Raji (cell line): ENCODE results near the gene MTF2.

Experiments used
- POLR2A ChIP-seq: IDR thresholded peaks from 2 replicates; pipeline ENCODE4 v1.6.1; 2011; ENCODE audit warnings: low read depth, low read length, control low read depth; ENCODE audit not compliant: insufficient read depth

The MTF2 gene

GRCh38 chr1:93078986-93079654 lies at the start of gene MTF2:
TSS of gene MTF2 (plus strand) at chr1:93079283. CDS start at chr1:93079527, 244 bp downstream.
- TF ChIP-seq POLR2A = peak; percentile 100

DNA sequence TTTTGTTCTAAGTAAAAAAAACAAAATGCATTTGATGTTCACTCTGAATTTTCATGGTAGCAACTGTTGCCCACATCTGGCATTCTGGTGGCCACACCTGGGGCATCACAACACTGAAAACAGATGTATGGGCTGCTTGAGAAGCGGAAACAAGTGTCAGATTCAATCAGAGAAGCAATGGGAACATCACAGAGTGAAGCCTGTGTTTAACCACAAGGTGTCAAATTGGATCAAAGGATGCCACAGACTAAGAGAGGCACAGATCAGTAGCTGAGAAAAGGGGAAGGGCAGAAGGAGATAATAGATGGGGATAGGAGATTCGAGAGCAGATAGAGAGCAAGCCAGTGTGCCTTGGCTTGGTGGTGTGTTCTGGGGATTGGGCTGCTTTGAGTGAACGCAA lies 49.8 kb upstream of the MTF2 start:
- TF ChIP-seq POLR2A = no peak

- no peak for TF ChIP-seq POLR2A
Measured at GRCh38 chr1:93031711-93032110, 47.4 kb upstream of the MTF2 start.

GRCh38 chr1:93033029-93033428 lies 46.1 kb upstream of the MTF2 start:
- no peak for TF ChIP-seq POLR2A

DNA sequence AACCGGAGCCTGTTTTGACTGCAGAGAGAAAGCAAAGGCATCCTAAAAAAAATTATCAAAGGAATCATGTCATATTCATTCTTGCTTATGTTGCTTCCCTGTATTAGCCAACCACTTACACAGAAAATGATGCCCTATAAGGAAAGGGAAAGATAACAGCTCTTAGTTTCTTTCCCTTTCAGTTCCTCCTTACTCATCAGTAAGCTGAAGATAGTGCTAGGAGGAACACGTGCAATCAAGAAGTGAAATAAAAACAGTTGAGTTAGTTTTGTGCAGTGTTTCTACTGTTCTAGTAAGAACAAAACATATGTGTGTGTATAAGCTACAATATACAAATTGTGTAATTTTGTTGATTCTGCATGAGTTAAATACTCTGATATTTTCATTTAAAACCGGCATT lies 45.3 kb upstream of the MTF2 start:
- no peak for TF ChIP-seq POLR2A

DNA sequence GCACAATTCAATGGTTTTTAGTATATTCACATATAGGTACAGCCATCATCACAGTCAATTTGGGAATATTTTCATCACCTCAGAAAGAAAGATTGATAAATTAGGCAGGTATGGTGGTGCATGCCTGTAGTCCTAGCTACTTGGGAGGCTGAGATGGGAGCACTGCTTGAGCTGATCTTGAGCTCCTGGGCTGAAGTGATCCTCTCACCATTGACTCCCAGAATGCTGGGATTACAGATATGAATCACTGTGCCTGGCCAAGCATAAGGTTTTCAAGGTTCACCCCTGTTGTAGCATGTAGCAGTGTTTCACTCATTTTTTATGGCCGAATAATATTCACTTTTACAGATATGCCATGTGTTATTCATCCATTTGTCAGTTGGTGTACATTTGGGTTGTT lies 44.7 kb upstream of the MTF2 start:
- no peak for TF ChIP-seq POLR2A

DNA sequence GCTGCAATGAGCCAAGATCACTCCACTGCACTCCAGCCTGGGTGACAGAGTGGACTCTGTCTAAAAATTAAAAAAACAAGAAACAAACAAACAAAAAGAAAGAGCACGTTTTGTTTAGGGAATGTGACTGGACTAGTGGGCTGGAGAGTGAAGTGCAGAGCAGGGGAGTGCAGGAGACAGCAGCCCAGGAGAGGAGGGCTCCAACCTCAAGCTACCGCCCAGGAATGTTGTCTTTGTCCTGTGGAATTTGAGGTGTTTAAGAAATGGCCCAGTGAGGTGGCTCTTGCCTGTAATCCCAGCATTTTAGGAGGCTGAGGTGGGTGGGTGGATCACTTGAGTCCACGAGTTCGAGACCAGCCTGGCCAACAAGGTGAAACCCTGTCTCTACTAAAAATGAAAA lies 42.4 kb upstream of the MTF2 start:
- no peak for TF ChIP-seq POLR2A

DNA sequence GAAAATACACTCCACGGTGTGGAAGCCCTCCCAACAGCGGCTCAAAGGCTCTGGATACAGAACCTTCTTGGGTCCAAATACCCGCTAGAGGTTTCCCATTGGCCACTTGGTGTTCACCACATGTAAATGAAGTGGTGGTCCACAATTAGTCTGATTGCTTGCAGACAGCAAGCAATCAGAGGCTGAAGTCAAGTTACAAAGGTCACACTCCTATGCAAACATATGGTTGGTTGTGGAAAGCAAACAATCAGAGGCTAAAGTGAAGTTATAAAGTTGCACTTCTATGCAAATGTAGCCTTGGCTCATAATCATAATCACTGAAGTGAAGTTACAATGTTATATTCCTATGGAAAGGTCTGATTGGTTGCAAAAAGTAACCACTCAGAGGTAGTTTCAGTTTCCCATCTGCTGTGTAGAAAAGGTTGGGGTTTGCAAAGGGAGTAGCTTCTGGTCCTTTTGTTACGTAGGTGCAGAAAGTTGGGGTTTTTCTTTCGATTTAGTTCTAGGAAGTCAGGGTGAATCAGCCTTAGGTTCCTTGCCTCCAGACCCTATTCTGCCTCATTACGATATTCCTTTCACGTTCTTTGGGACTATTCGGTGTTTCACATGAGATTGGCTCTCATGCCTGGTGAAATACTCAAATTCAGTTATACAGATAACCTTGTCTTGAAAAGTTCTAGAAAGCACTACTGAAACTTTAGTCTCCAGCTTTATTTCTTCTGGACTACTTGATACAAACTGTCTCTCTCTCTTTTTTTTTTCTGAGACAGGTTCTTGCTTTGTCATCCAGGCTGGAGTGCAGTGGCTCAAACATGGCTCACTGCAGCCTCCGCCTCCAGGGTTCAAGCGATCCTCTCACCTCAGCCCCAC lies 36.7 kb upstream of the MTF2 start:
- TF ChIP-seq POLR2A = no peak

GRCh38 chr1:93043057-93043557 lies 36.0 kb upstream of the MTF2 start:
- no peak for TF ChIP-seq POLR2A

DNA sequence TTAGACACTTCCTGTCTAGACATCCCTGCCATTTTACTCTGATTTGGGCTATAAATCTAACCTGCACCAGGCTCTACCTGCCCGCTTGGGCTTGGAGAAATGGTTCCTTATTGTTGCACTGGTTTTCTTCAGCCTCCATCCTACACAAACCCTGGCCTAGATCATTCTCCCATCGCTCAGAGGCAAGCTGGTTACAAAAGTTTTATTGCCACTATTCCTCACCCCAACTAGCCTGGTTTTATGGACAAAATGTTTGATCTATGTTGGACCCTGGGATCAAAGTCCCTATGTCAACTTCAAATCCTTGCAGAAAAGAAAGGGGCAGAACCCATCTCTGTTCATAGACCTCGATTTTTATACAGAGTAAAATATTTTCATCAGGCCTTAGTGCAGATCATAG lies 31.5 kb upstream of the MTF2 start:
- TF ChIP-seq POLR2A = no peak

DNA sequence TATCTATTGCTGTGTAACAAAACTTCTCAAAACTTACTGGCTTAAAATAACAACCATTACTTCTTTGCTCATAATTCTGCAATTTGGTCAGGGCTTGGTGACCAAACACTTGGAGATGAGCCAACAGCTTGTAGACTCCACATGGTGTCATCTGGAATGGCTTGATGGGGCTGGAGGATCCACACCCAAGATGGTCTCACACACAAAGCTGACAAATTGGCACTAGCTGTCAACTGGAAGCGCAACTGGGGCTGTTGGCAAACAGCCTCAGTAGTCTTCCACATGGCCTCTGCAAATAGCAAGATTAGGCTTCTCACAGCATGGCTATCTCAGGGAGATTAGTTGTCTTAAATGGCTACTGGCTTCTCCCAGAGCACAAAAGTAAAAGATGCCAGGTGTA lies 27.1 kb upstream of the MTF2 start:
- no peak for TF ChIP-seq POLR2A

GRCh38 chr1:93056214-93056613 lies 22.9 kb upstream of the MTF2 start:
- TF ChIP-seq POLR2A = no peak

DNA sequence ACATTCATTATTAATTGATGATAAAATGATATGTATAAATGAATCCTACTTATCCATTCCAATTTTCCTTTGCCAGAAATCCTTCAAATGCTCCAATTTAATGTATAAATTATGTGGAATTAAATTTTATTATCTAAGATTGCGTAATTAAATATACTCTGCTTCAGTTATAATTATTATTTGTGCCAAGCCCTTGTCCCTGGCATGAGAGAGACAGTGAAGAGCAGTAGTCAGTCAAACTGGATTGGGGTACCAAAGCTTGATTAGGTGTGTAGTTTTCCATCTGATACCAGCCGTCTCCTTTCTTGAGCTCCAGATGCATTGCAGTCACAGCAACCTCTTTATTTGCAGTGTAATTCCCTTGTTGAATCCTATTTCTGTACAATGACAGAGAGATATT lies 22.4 kb upstream of the MTF2 start:
- TF ChIP-seq POLR2A = no peak

- TF ChIP-seq POLR2A = no peak
Measured at GRCh38 chr1:93061895-93062792, 16.9 kb upstream of the MTF2 start.

DNA sequence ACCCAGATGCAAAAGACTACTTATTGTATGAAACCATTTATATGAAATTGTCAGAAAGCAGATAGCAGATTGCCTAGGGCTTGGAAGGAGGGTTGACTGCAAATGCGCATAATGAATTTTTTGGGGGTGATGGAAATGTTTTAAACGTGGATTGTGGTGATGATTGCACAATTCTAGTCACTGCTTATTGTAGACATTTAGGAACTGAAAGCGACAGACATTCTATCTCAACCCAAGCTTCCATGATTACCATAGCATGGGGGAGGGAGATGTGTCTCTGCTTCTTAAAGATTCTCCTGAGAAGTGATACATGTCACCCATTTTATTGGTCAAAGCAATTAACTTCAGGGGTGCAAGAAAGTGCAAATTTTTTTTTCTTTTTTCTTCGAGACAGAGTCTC lies 2.8 kb upstream of the MTF2 start:
- no peak for TF ChIP-seq POLR2A
